PC-9 (cell line): ENCODE data around the gene SPACDR. TPM values are rescaled to one million over a fixed set of nuclear protein-coding genes. Genes with fewer than 3 reads are reported as not detected.

ENCODE experiments used
- BruUV-seq: library from RNA; stranded (reverse); fragments of 400-500 nt; replicated peaks from 2 replicates; lab custom pipeline; 2021; lab: Mats Ljungman, UMichigan
- CTCF ChIA-PET: fragments of 300-600 bp; sonication (Branson Sonifier 250); formaldehyde crosslinking; loops from one replicate; lab custom pipeline; 2022; ENCODE audit warnings: antibody characterized with exemption; lab: Charles Lee
- POLR2A ChIA-PET: fragments of 300-600 bp; sonication (Branson Sonifier 250); formaldehyde crosslinking; loops from one replicate; lab custom pipeline; 2022; ENCODE audit warnings: antibody characterized with exemption; ENCODE audit not compliant: unreplicated experiment; lab: Charles Lee
- DNase-seq, 2 experiments: peaks; one replicate each; pipeline versions ENCODE4 v3.0.0 to v3.0.0-alpha.2; 2015 to 2022; ENCODE audit warnings: mixed read lengths in 1 of 2
- H2AFZ ChIP-seq: fragments of 200-600 bp; sonication (generic); 2 replicates; pipeline ENCODE4 v1.8.1; 2017; ENCODE audit warnings: antibody characterized with exemption
- H3F3A ChIP-seq: fragments of 200-600 bp; sonication (generic); 2 replicates; pipeline ENCODE4 v1.8.1; 2017; ENCODE audit warnings: antibody characterized with exemption, mild to moderate bottlenecking, low read depth; ENCODE audit not compliant: insufficient read depth
- H3K27ac ChIP-seq: fragments of 200-600 bp; sonication (generic); 2 replicates; pipeline ENCODE4 v1.6.1; 2016; ENCODE audit warnings: mixed run types
- H3K27me3 ChIP-seq: fragments of 200-600 bp; sonication (generic); 2 replicates; pipeline ENCODE4 v1.6.1; 2016; ENCODE audit warnings: low read depth, mixed run types; ENCODE audit not compliant: insufficient read depth
- H3K36me3 ChIP-seq: fragments of 200-600 bp; sonication (generic); 2 replicates; pipeline ENCODE4 v1.6.1; 2016; ENCODE audit warnings: low read depth, mixed run types
- H3K4me1 ChIP-seq: fragments of 200-600 bp; sonication (generic); replicated peaks from 2 replicates; pipeline ENCODE4 v1.6.1; 2016; ENCODE audit warnings: mixed run types; ENCODE audit not compliant: insufficient read depth
- H3K4me2 ChIP-seq: fragments of 200-600 bp; sonication (generic); 2 replicates; pipeline ENCODE4 v1.6.1; 2017; ENCODE audit warnings: mixed run types
- H3K4me3 ChIP-seq: fragments of 200-600 bp; sonication (generic); 2 replicates; pipeline ENCODE4 v1.6.1; 2016; ENCODE audit warnings: mixed run types
- H3K79me2 ChIP-seq: fragments of 200-600 bp; sonication (generic); 2 replicates; pipeline ENCODE4 v1.6.1; 2017; ENCODE audit warnings: low read depth, mixed run types
- H3K9me2 ChIP-seq: fragments of 200-600 bp; sonication (generic); 2 replicates; pipeline ENCODE4 v1.8.1; 2017; ENCODE audit warnings: mild to moderate bottlenecking; ENCODE audit not compliant: insufficient read depth
- H3K9me3 ChIP-seq: fragments of 200-600 bp; sonication (generic); 2 replicates; pipeline ENCODE4 v1.8.1; 2016; ENCODE audit warnings: low read depth; ENCODE audit not compliant: insufficient read depth
- H4K20me1 ChIP-seq: fragments of 200-600 bp; sonication (generic); 2 replicates; pipeline ENCODE4 v1.8.1; 2017; ENCODE audit not compliant: insufficient read depth
- EZH2 ChIP-seq: fragments of 200-600 bp; sonication (generic); IDR thresholded peaks from 2 replicates; pipeline ENCODE4 v1.8.0; 2017; ENCODE audit warnings: antibody characterized with exemption, low read depth
- intact Hi-C: fragments of 100-400 bp; cut with micrococcal nuclease; formaldehyde crosslinking; loops from one replicate; pipeline ENCODE4 v1.10.0; 2022; ENCODE audit not compliant: unreplicated experiment
- total RNA-seq: library from RNA; stranded (reverse); gene quantifications from 2 replicates; pipeline ENCODE4 v1.2.3, GENCODE V29; 2021
- TF ChIP-seq, protein P1 (sequence below): fragments of 200-600 bp; sonication (generic); conservative IDR thresholded peaks from 2 replicates; pipeline ENCODE4 v1.6.1; 2017; ENCODE audit warnings: mixed run types, antibody characterized with exemption, mild to moderate bottlenecking, moderate library complexity

The SPACDR gene
- total RNA-seq, 1 experiment from 2014 or later, result 1.4 TPM

DNA sequence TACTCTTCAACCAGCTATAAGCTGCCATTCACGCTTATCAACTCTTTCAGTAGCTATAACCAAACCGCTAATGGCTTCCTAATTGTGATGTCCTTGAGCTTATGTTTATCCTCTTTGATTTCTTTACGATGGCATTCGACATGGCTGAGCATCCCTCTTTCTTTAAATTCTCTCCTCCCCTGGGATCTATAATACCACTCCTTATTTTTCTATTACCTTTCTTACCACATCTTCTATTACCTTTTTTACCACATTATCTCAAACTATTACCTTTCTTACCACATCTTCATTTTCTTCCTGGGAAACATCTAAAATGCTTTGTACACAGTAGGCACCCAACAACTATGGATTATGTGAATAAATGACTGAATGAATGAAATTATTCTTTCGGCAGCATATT lies 48.6 kb downstream of the SPACDR start:
- Histone ChIP-seq H4K20me1 (no peaks in the 10 kb centered on the region), H3K36me3 (no peaks in the 10 kb centered on the region), H3K9me3 (no peaks in the 10 kb centered on the region), H3K9me2 (no peaks in the 10 kb centered on the region), H2AFZ (no peak overlapping the region), H3K4me1 (no peaks in the 10 kb centered on the region), H3K4me2 (no peak overlapping the region), H3F3A (0 out of 2 replicates have a peak, but pooled peaks cover 6% of the 10 kb centered on the region), H3K4me3 (no peak overlapping the region), H3K79me2 (no peaks in the 10 kb centered on the region), H3K27ac (no peak overlapping the region), H3K27me3 (no peaks in the 10 kb centered on the region)
- DNase-seq, result no peak
- intact Hi-C loops, result no loop called here
- POLR2A ChIA-PET, result no interaction called here
- CTCF ChIA-PET, result interaction anchor here (0.7 kb wide), 1 partner anchor 32 kb away, joined by 5 read pairs; no protein-coding TSS in a partner anchor
- no peak for TF ChIP-seq EZH2
- TF ChIP-seq, protein P1, sequence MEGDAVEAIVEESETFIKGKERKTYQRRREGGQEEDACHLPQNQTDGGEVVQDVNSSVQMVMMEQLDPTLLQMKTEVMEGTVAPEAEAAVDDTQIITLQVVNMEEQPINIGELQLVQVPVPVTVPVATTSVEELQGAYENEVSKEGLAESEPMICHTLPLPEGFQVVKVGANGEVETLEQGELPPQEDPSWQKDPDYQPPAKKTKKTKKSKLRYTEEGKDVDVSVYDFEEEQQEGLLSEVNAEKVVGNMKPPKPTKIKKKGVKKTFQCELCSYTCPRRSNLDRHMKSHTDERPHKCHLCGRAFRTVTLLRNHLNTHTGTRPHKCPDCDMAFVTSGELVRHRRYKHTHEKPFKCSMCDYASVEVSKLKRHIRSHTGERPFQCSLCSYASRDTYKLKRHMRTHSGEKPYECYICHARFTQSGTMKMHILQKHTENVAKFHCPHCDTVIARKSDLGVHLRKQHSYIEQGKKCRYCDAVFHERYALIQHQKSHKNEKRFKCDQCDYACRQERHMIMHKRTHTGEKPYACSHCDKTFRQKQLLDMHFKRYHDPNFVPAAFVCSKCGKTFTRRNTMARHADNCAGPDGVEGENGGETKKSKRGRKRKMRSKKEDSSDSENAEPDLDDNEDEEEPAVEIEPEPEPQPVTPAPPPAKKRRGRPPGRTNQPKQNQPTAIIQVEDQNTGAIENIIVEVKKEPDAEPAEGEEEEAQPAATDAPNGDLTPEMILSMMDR, result no peak
- BruUV-seq, result no TSS peak

DNA sequence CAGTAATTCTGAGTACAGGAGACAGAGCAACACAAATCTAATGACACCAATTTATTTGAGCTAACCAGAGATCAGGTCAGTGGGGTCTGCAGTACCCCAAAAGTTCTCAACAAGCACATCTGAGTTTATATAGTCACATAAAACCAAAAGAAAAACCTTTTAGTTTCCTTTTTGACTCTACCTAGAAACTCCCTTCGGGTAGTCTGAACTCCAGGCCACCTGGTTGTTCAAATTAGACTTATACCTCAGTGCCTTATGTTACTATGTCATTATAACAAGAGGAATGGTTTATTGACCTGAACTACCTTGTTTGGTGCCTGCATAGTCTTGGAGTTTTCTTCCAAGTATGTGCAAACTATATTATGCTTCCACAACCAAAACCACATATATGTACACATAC lies 50.2 kb downstream of the SPACDR start:
- Histone ChIP-seq H3K4me1 (no peaks in the 10 kb centered on the region), H3K9me3 (no peaks in the 10 kb centered on the region), H2AFZ (no peak overlapping the region), H3K27ac (no peak overlapping the region), H3K79me2 (no peaks in the 10 kb centered on the region), H4K20me1 (no peaks in the 10 kb centered on the region), H3F3A (0 out of 2 replicates have a peak, but pooled peaks cover under 1% of the 10 kb centered on the region), H3K27me3 (no peaks in the 10 kb centered on the region), H3K9me2 (no peaks in the 10 kb centered on the region), H3K36me3 (no peaks in the 10 kb centered on the region), H3K4me3 (no peak overlapping the region), H3K4me2 (no peak overlapping the region)
- ChIA-PET POLR2A (no interaction called here), CTCF (no interaction called here)
- intact Hi-C loops, result no loop called here
- no peak for DNase-seq
- TF ChIP-seq EZH2, result no peak
- no TSS peak for BruUV-seq

- POLR2A ChIA-PET, result no interaction called here
- CTCF ChIA-PET, result no interaction called here
These were observed 50.7 kb downstream of the SPACDR start for GRCh38 chr7:100413346-100413745.

More at GRCh38 chr7:100413346-100413745, 50.7 kb downstream of the SPACDR start:
- Histone ChIP-seq H3K27me3 (no peaks in the 10 kb centered on the region), H3K27ac (no peak overlapping the region), H3K9me2 (no peaks in the 10 kb centered on the region), H4K20me1 (no peaks in the 10 kb centered on the region), H3F3A (no peaks in the 10 kb centered on the region), H3K4me3 (no peak overlapping the region), H3K4me2 (no peak overlapping the region), H3K79me2 (no peaks in the 10 kb centered on the region), H3K36me3 (no peaks in the 10 kb centered on the region), H2AFZ (no peak overlapping the region), H3K4me1 (no peaks in the 10 kb centered on the region), H3K9me3 (no peaks in the 10 kb centered on the region)
- no peak for DNase-seq
- TF ChIP-seq, protein P1, result no peak
- TF ChIP-seq EZH2, result no peak
- no TSS peak for BruUV-seq
- intact Hi-C loops, result no loop called here
